GM12878 (cell line): Measurements from ENCODE around the gene MTCL3. TPM values are rescaled to one million over a fixed set of nuclear protein-coding genes. Genes with fewer than 3 reads are reported as not detected.

ENCODE experiments used
- polyA plus RNA-seq, 11 experiments: library from polyadenylated mRNA; depleted of rRNA in 4 of 11; unstranded in 6 of 11; stranded (reverse) in 5 of 11; fragments of >200 nt; fragmentation: Nextera tagmentation in 4 of 11; fragmentation: Illumina TruSeq in 1 of 11; extraction: Ambion mirVana in 4 of 11; extraction: Trizol in 1 of 11; gene quantifications; 1 replicate in 1 of 11; 2 replicates in 10 of 11; pipeline versions ENCODE4 v1.2.1 to v1.2.3, GENCODE V29; 2011 to 2016; ENCODE audit warnings: inconsistent platforms in 2 of 11, missing spikeins in 2 of 11, low read depth in 1 of 11
- small RNA-seq: library from RNA; depleted of rRNA; stranded (forward); fragments of <200 nt; gene quantifications from one replicate; pipeline ENCODE3, GENCODE V24; 2014
- total RNA-seq, 4 experiments: library from RNA; depleted of rRNA in 3 of 4; stranded (reverse); fragments of >200 nt in 3 of 4; fragmentation: Illumina TruSeq in 1 of 4; extraction: Trizol in 1 of 4; gene quantifications; 2 replicates each; pipeline versions ENCODE4 v1.2.1 to v1.2.3, GENCODE V29; 2013 to 2021

MTCL3 gene

Small RNAs within 50 kb of the gene (small RNA-seq; reads per million reads assigned to genes)
- gene KIAA0408 = not detected

Other genes starting within 250 kb of the MTCL3 start
- gene ECHDC1, start 175.7 kb downstream of the MTCL3 start, total RNA-seq (2014; rRNA removed) = 46.2 and 48.6 TPM in 2 replicates
- 67.8 and 69.8 TPM in 2 replicates for gene ECHDC1, start 175.7 kb downstream of the MTCL3 start, total RNA-seq (2014; rRNA removed; fragmentation: Illumina TruSeq; extraction: Trizol)
- gene ECHDC1, start 175.7 kb downstream of the MTCL3 start, total RNA-seq (2021) = 49.5 and 57.0 TPM in 2 replicates
- 52.3 and 87.7 TPM in 2 replicates for gene ECHDC1, start 175.7 kb downstream of the MTCL3 start, polyA plus RNA-seq (2011; rRNA removed)
- gene ECHDC1, start 175.7 kb downstream of the MTCL3 start, polyA plus RNA-seq (2014; fragmentation: Illumina TruSeq; extraction: Trizol) = 85.8 and 123 TPM in 2 replicates
- 10 to 100 TPM; 71.6 to 85.4 TPM for gene ECHDC1, start 175.7 kb downstream of the MTCL3 start, polyA plus RNA-seq (2014; fragmentation: Nextera tagmentation; extraction: Ambion mirVana)
- 41.8 and 51.2 TPM in 2 replicates for gene ECHDC1, start 175.7 kb downstream of the MTCL3 start, polyA plus RNA-seq (2014; rRNA removed)
- gene ECHDC1, start 175.7 kb downstream of the MTCL3 start, polyA plus RNA-seq (2016; fragmentation: Nextera tagmentation; extraction: Ambion mirVana) = 100 to 1,000 TPM; 106 to 111 TPM
- gene KIAA0408, start 59.9 kb downstream of the MTCL3 start, total RNA-seq (2014; rRNA removed) = 0.06 and 0.11 TPM in 2 replicates
- 0.04 TPM in 1 of 2 replicates, not detected in the other for gene KIAA0408, start 59.9 kb downstream of the MTCL3 start, total RNA-seq (2014; rRNA removed; fragmentation: Illumina TruSeq; extraction: Trizol)
- not detected in 2 replicates for gene KIAA0408, start 59.9 kb downstream of the MTCL3 start, total RNA-seq (2021)
- 0.30 and 0.76 TPM in 2 replicates for gene KIAA0408, start 59.9 kb downstream of the MTCL3 start, polyA plus RNA-seq (2011; rRNA removed)
- gene KIAA0408, start 59.9 kb downstream of the MTCL3 start, polyA plus RNA-seq (2014; fragmentation: Illumina TruSeq; extraction: Trizol) = 0.07 and 0.10 TPM in 2 replicates
- not detected for gene KIAA0408, start 59.9 kb downstream of the MTCL3 start, polyA plus RNA-seq (2014; fragmentation: Nextera tagmentation; extraction: Ambion mirVana)
- gene KIAA0408, start 59.9 kb downstream of the MTCL3 start, polyA plus RNA-seq (2014; rRNA removed) = 0.03 TPM in 2 replicates
- gene KIAA0408, start 59.9 kb downstream of the MTCL3 start, polyA plus RNA-seq (2016; fragmentation: Nextera tagmentation; extraction: Ambion mirVana) = under 1 TPM in 1 of 2 experiments, not detected in 1; 0.10 TPM
- gene C6orf58, start 57.8 kb upstream of the MTCL3 start, total RNA-seq (2014; rRNA removed) = 0.17 TPM in 1 of 2 replicates, not detected in the other
- gene C6orf58, start 57.8 kb upstream of the MTCL3 start, total RNA-seq (2014; rRNA removed; fragmentation: Illumina TruSeq; extraction: Trizol) = 0.13 TPM in 1 of 2 replicates, not detected in the other
- gene C6orf58, start 57.8 kb upstream of the MTCL3 start, total RNA-seq (2021) = not detected in 2 replicates
- gene C6orf58, start 57.8 kb upstream of the MTCL3 start, polyA plus RNA-seq (2011; rRNA removed) = 0.43 and 0.46 TPM in 2 replicates
- gene C6orf58, start 57.8 kb upstream of the MTCL3 start, polyA plus RNA-seq (2014; fragmentation: Illumina TruSeq; extraction: Trizol) = not detected in 2 replicates
- gene C6orf58, start 57.8 kb upstream of the MTCL3 start, polyA plus RNA-seq (2014; fragmentation: Nextera tagmentation; extraction: Ambion mirVana) = under 1 TPM; 0.06 to 0.09 TPM
- 0.10 TPM in 1 of 2 replicates, not detected in the other for gene C6orf58, start 57.8 kb upstream of the MTCL3 start, polyA plus RNA-seq (2014; rRNA removed)
- gene C6orf58, start 57.8 kb upstream of the MTCL3 start, polyA plus RNA-seq (2016; fragmentation: Nextera tagmentation; extraction: Ambion mirVana) = under 1 TPM; 0.10 to 0.23 TPM